ENCODE measurements around the gene AKNAD1.
"Not testable (repeated sequence)": the region's sequence is repeated elsewhere in the genome, so short reads cannot be mapped to it uniquely, and the experiment has no call there.

The AKNAD1 gene, protein sequence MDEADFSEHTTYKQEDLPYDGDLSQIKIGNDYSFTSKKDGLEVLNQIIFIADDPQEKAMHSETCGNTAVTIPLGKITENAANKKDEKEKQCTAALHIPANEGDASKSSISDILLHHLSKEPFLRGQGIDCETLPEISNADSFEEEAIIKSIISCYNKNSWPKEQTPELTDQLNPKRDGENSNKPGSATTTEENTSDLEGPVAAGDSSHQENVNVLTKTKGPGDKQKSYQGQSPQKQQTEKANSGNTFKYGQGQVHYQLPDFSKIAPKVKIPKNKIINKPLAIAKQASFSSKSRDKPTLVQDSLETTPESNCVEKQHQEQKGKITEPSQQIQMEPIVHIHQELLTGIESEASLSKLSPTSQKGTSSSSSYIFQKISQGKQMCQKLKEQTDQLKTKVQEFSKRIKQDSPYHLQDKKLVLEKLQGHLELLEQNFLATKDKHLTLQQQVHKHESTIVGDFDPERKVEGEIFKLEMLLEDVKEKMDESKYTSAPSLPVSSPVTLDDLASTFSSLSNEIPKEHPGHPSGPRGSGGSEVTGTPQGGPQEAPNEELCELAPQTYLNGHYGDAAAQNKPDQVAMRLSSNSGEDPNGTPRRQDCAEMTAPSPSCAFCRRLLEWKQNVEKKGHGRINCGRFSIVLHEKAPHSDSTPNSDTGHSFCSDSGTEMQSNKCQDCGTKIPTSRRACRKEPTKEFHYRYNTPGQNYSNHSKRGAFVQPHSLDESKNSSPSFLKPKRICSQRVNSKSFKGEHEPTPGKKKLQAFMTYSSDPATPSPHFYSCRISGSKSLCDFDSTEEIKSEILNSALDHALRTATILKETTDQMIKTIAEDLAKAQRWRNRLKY

DNA sequence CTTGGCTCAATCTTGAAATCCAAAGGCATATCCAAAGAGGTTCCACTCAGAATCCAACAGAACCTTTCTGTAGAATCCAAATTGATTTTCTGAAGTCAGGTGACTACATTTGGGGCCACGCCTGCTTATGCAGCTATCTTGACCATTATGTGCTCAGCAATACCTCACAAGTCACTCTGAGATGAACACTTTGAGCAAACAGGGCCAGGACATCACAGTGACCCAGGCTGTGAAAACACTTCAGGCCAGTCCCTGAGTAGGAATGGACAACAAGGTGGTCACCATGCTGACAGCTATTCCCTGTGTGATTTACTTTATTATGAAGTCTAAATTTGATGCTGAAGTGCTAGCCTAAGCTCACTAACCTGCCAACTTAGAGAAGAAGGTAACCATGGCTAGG lies at the start of gene AKNAD1:
TSS of gene AKNAD1 (minus strand) at position 101 of the 400 bp plus-strand sequence. CDS start 4,430 bp downstream, outside the sequence.
- no peak for DNase-seq

DNA sequence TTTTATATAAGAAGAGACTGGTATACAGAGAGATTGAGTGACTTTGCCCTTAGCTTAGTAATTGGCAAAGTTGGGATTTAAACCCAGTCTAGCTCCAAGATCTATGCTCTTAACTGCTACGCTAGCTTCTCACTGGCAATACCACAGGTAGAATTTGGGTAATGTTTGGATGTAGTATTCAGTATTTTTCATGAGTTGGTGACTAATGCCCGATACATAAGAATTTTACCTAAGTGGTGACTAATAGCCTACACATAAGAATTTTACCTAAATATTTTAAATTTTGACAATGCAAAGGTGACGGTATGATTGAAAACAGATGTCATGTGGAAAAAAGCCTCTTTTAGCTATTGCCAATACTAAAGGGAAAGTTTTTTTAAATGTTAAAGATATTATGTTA lies 44.2 kb upstream of the AKNAD1 start:
- no peak for DNase-seq

DNA sequence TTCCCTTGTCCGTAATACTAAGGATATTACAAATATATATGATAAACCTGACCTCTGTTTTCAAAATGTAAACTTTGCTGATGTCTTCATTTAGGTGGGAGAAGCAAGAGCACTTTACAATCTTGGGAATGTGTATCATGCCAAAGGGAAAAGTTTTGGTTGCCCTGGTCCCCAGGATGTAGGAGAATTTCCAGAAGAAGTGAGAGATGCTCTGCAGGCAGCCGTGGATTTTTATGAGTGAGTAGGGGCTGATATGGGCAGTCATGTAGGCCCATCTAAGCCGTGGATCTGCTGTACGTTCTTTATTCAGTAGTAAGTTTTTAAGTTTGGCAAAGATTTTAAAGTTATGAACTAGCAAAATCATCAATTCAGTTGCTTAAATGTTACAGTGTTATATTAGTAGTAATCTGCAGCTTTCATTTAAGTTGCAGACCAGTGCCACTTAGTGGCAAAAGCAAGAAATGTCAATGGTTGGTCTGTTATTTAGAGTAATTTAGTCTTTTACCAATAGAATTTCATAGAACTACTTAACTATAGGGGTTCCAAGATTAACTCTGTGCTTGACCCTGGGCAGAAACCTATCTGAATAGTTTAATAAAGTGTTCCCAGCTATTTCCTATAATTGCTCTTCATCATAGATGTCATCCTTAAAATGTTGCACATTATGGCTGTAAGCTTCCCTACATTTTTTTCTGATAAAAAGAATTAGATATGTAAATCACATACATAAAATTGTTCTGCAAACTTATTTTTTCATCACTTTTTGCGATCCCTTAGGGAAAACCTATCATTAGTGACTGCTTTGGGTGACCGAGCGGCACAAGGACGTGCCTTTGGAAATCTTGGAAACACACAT lies 41.2 kb upstream of the AKNAD1 start:
- peak; percentile 44 for DNase-seq

DNA sequence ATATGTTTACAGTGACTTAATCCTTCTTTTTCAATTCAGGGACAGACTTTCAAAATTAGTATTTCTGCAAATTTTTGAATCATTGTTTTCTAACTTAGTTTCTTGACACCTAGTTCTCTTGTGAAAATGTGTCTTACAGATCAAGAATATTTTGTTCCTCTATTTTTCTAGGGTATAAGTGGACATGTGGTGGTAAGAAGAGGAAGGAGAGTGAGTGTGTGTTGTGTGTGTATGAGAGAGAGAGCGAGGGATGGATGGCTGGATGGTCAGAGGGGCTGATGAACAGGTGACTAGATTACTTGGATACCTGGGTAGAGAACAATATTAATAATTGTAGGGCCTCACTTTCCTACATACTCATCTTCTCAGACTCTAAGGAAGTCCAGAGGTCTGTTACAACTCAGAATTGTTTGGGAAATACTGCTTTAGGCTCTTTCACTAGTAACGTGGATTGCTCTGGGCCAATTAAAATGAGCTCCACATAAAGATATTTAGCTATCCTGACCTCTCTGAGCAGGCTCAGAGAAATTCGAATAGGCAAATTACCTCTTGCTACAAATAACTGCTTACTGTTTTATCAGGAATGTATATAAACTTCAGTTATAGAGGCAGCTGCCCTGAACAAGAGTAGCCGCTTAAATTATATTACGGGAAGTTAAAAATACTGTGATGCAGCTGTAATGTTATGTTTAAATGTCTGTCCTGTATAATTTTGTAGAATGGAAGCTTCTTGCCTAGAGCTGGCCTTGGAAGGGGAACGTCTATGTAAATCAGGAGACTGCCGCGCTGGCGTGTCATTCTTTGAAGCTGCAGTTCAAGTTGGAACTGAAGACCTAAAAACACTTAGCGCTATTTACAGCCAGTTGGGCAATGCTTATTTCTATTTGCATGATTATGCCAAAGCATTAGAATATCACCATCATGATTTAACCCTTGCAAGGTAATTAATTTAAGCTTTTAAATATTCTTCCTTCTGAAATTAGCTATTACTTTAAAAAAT lies 39.6 kb upstream of the AKNAD1 start:
- no peak for DNase-seq

DNA sequence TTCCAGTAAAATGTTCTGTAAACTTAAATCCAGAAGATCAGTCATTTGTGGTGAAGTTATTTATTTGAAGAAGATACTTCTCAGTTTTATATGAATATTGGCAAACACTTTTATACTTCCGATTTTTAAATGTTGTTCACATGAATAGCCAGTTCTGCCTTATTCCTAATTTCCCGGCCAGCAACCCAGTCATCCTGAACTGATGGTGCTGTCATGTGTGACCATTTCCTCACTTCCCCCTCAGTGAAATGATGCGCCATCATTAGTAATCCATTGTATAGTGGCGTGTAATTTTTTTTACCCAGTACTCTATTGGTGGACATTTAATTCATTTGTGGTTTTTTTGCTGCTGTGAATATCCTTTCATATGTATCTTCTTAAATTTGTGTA lies 36.2 kb upstream of the AKNAD1 start:
- DNase-seq: no peak

DNA sequence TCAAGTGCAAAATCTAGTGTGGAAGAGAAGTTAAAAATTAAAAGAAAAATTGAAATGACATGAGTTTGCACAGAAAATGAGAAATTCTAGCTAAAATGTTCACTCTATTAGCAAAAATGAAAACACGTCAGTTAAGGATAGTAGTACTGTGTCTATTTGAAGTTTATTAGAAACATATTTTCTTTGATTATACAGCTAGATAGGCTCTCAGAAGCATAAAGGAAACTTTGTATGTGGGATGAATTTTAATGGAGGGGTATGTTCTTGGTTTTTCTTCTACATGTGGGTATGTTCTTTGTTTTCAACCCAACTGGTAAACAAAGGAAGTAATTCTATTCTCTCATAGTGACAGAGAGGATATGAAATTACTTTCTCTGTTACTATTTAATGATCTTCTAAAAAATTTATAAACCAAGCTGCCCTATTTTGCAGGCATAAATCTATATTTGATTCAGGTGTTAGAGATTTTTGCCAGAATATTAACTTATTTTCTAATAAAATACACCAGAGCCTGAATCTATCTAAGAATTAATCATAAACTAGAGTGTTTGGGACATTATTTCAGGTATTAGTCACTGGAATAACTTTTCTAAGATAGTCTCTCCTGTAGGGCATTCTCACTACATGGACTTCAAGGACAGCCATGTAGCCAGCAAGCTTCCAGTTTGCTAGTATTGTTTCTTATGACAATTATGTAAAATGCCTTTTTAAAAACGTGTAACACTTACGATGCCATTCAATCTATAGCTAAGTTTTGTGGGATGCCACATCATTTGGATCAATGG lies 35.7 kb upstream of the AKNAD1 start:
- DNase-seq: no peak

DNA sequence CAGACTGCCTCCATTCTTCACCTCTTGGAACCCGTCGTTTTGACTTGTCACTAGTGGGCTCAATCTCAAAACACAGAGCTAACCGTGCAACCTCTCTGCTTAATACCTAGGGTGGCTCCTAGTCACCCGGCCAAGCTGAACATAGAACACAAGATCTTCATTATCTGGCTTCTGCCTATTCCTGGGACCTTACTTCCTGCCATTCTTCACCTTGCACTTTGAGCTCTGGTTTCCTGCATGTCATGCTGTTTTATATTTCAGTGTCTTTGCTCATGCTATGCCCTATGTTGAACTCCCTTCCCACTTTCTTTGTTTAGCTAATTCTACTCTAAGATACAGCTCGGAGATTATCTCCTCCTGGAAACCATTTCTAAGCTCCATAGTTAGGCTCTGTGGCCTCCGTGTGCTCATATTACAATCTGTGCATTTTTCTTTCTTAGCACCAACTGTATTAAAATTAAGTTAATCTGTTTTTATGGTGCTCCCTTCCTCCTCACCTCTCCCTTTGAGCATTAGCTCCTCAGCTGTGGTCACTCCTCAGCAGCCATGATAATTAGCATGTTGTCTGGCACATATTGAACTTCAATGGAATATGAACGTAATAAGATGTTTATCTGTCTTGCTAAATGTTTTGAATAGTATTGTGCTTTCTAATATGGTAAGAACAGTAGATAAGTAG lies 33.0 kb upstream of the AKNAD1 start:
- DNase-seq: no peak

DNA sequence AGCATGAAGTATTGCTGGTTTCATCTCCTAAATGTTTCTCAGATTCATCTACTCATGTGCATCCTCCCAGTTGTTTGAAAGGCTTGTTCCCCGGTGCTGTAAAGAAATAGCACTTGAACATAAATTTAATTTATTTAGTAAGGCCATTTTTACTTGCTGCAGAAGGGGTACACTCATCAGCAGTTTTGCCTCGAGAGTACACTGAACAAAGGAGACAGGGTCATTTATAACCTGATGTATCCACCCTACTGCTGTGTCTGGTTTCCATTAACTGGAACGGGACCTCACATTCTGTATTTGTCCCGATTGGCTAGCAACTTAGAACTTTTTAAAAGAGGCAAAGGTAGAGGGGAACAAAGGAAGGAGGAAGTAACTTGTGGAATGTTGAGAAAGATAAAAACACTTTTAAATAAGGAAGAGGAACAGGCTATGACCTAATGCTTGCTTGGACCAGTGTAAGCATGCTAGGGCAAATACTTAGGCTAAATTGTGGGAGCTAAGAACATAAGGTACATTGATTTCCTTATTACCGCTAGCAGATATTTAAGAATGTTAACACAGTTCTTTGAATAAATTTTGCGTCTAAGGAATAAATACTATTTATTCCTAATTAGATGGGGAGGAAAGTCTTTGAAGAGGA lies 32.2 kb upstream of the AKNAD1 start:
- DNase-seq: not testable (repeated sequence)

DNA sequence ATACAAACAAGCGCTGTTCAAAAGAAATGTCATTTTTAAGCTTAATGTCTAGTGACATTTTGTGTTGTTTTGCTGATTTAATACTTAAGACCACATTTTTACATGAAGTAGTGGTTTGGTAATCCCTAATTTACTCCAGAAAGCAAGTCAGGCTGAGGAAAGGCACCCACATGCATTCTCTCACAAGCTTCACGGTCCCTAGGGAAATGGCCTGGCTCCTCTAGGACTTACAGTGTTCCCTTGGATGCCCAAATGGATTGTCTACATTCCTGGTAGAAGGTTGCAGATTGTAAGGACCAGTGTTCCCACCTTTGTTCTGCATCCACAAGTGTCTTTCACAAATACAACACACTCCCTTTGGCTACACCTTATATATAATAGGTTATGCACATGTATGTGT lies 29.4 kb upstream of the AKNAD1 start:
- DNase-seq: no peak

DNA sequence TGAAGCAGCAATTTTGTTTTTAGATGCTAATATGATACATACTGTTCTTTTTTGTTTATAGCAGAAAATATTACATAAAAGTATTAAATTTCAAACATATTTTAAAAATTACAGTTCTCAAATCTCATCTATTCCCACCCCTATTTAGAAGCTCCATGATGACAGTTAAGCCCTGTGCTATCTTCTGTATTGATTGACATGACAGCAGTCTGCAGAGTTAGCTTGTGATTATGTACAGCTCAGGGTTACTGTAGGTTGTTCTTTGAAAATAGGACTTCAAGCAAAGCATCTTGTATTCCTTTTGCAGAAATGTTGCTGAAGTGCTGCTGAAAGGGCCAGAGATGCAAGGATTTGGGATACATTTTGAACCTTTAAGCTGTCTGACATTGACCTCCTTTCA lies 28.1 kb upstream of the AKNAD1 start:
- DNase-seq: no peak

DNA sequence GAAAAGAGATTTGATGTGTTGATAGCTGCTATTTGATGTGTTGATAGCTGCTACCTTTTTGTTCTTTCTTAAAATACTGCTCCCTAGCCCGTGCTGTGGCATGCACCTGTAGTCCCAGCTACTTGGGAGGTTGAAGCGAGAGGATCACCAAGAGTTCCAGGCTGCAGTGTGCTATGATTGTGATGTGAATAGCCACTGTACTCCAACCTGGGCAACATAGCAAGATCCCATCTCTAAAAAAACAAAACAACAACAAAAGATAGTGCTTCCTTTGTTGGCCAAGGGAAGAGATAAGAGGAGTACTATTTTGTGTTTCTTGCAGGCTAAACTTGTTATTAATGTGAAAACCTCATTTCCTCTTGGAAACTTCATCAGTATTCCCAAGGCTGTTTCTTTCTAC lies 25.9 kb upstream of the AKNAD1 start:
- no peak for DNase-seq

DNA sequence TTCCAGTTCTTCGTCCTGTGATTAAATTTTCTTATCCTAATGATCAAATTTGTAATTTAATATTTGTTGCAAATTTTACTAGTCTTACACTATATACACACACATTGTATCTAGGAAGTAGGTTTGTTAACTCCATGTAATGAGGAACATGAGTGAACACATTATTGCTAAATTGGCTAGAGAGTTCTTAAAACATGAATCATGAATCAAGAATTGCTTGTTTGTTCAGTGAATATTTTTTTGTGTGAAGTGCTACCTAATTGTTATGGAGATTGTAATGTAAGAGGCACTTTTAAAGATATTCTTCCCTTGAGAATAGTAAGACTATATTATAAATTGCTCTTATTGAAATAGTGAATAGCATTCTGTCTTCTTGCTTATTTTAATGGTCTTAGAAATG lies 24.5 kb upstream of the AKNAD1 start:
- DNase-seq: no peak

DNA sequence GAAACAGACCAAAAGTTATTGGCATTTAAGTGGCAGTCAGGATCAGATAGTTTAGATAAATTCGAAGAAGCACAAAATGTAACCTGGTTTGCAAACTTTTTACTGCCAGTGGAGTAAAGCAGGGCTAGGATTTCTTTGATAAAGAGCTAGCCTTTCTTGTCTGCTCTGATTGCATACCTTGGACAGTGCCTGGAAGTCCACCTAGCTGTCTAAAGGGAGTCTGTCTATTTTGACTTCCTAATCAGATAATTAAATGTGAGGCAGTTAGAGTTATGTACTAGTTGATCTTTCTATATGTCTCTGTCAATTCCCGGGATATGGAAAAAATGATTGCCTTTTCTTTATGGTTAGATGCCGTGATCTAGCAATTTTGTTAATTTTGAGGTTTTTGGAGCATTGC lies 24.0 kb upstream of the AKNAD1 start:
- DNase-seq: no peak

DNA sequence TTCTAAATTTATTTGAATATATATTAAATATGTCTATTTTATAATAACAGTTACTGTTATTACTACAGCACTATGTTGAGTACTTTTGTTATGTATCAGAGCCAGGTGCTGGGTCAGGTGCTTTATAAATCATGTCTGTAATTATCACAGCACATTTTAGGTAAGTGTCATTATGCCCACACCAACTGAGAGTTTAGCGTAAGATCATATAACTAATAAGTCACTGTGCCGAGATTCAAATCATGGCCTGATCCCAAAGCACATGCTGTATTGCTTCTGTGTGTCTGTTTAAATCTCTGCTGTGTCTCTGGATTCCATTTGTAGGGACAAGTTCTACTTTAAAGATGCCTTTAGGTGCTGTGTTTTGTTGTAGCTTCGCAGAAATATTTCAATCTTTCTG lies 21.8 kb upstream of the AKNAD1 start:
- DNase-seq: no peak

DNA sequence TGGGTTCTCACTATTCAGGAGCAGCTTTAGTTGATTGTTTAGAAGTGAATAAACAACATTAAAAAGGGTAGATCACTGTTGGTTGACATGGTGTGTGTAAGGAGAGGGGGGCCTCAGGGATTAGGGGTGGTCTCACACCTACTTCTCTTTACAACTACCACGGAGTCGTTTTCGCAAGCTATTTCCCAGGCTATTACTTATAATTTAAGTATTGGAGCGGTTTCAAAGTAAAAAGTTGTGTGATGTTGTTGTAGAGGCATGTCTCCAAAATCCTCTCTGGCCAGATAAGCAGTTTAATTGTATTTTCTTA lies 21.2 kb upstream of the AKNAD1 start:
- no peak for DNase-seq

DNA sequence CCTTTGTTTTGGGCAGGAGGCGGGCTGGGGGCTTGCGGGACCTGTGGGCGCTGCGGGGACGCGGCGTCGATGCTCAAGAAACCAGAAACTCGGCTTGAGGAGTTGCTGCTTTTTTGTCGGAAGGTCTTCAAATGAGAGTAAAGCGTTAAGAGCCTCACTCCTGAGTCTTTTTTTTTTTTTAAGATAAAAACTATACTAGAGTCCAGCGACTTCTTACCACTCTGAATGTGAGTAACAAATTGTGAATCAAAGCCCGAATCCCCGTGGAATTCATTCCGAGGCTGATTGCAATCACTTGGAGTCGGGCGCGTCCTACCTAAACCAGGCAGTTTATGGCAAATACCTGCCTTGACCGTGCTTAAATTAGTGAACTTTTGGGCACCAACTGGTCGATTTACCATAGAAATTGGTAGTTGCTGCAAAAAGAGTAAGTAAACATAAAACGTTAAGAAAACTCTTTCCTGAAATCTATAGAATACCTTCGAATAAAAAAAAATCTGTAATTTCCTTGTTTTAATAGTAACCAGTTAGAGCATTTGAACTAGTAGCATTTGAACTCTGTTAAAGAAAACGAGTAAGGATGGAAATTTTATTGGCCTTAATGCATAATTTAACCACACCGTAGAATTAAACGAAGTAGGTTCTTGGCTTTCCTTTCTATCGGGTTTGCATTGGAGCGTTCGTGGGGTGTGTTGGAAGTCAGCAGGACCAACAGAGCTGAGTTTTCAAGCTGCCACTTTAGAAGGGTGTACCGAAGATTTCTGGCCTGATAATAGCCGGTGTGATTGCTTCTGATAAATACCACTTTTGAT lies 20.7 kb upstream of the AKNAD1 start:
- no peak for DNase-seq

DNA sequence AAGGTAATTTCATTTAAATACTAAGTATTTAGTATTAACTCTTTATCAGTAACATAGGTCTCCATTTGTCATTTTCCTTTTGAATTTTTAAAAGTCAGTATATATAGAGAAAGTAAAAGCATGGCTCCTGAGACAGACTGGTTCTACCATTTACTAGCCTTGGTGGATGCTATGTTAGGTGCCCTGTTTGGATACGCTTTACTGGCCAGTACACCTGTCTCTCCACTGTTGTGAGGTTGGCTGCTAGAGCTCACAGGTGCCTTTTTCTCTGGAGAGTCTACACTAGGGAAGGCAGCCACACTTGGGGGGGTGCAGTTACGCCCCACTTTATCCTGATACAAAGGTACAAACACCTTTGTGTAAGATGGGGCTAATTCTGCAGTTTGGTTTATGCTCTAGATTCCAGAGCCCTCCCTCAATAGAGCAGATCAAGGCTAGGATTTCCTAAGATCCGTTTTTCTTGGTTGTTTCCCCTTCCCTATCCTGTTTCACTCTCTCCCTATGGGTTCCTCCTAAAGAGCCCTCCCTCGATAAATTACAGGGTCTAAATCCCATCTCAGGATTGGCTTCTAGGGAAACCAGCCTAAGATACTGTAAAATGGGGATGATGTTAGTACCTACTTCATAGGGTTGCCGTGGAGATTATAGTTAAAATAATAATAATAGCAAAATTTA lies 14.3 kb upstream of the AKNAD1 start:
- no peak for DNase-seq

DNA sequence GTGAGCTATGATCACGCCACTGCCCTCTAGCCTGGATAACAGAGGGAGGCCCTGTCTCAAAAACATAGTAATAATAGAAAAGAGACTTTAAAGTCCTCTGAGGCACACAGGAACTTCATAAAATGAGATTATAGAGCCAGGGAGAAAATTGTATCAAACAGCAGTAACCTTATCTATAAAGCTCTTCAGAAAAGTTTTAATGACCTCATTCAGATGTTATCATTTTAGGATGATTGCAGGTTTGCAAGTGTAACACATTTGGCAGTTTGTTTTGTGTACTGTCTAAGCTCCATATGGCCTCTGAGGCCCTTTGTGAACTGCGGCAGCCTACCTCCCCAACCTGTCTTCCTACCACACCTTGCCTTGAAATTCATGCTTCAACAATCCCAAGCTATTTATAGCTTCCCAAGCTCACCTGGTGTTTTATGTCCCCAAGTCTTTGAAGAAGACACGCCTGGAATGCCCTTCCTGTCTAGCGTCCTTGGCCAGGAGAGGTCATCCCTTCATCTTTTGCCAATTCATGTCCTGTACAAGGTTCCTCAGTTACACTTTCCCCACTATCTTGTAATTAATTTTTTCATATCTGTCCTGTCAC lies 8.5 kb upstream of the AKNAD1 start:
- no peak for DNase-seq
